ENCODE measurements around the gene TUBGCP3.

DNA sequence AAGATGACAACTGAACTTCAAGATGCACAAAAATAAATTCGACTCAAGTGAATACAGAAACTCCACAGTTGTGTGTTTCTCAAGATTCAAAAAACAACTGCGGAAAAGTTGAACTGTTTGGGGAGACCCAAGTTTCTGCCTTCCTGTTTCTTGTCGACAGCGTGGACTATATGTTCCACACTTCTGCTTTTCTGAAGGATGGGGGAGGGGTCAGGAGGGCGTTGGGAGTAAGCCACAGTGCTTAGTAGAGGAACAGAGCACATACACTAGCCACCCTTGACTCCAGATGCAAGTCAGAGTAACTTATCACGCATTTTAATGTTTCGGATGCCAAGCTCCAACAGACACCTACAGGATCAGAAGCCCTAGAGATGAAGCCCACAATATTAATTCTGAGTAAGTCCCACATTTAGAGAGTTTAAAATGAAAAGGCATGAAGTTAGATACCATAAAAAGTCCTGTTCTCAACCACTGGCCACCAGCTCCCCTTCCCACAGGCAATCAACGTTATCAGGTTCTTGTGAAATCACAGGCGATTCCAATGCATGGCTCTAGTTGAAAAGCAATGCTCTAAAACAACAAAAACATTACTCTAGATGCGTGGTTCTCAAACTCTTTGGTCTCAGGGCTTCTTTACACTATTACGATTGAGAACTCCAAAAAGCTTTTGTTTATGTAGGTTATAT is 4.2 kb downstream of the TUBGCP3 start:
- TF ChIP-seq, protein P1, sequence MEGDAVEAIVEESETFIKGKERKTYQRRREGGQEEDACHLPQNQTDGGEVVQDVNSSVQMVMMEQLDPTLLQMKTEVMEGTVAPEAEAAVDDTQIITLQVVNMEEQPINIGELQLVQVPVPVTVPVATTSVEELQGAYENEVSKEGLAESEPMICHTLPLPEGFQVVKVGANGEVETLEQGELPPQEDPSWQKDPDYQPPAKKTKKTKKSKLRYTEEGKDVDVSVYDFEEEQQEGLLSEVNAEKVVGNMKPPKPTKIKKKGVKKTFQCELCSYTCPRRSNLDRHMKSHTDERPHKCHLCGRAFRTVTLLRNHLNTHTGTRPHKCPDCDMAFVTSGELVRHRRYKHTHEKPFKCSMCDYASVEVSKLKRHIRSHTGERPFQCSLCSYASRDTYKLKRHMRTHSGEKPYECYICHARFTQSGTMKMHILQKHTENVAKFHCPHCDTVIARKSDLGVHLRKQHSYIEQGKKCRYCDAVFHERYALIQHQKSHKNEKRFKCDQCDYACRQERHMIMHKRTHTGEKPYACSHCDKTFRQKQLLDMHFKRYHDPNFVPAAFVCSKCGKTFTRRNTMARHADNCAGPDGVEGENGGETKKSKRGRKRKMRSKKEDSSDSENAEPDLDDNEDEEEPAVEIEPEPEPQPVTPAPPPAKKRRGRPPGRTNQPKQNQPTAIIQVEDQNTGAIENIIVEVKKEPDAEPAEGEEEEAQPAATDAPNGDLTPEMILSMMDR (IDR thresholded peaks at IDR 0.05), result no peak
- TF ChIP-seq EP300 (IDR thresholded peaks at IDR 0.05), result no peak
- peak in 1 of 2 donors; percentile 15 for TF ChIP-seq POLR2AphosphoS5 (IDR thresholded peaks at IDR 0.05)
- TF ChIP-seq POLR2A (IDR thresholded peaks at IDR 0.05), result peak in 1 of 4 donors; percentile 12

Measured in upper lobe of left lung (tissue), 4 donors.